HL-60 (cell line): ENCODE results near the gene ATP8B4.

Experiments used
- DNase-seq, 2 experiments: peaks; one replicate each; pipeline ENCODE4 v3.0.0-alpha.2; 2010 to 2020; ENCODE audit warnings: low read depth in 1 of 2, low spot score in 1 of 2
- H3K27ac ChIP-seq: fragments of 250-450 bp; sonication (Bioruptor Pico); replicated peaks from 2 replicates; pipeline ENCODE4 v1.5.1; 2020; ENCODE audit warnings: mild to moderate bottlenecking, moderate library complexity
- H3K27me3 ChIP-seq: fragments of 250-450 bp; sonication (Bioruptor Pico); 2 replicates; pipeline ENCODE4 v1.5.1; 2021; ENCODE audit warnings: mild to moderate bottlenecking, moderate library complexity; ENCODE audit not compliant: insufficient read depth, poor library complexity, severe bottlenecking
- H3K4me3 ChIP-seq: replicated peaks from 2 replicates; pipeline ENCODE4 v1.5.1; 2011; ENCODE audit warnings: mild to moderate bottlenecking, control low read depth, low read length; ENCODE audit not compliant: insufficient read depth
- GABPA ChIP-seq: IDR thresholded peaks from 2 replicates; pipeline ENCODE4 v1.6.1; 2012; ENCODE audit warnings: low read depth
- POLR2AphosphoS5 ChIP-seq: IDR thresholded peaks from 2 replicates; pipeline ENCODE4 v1.6.1; 2012; ENCODE audit warnings: low read depth
- REST ChIP-seq: IDR thresholded peaks from 2 replicates; pipeline ENCODE4 v1.6.1; 2012; ENCODE audit warnings: low read depth; ENCODE audit not compliant: insufficient replicate concordance
- SPI1 ChIP-seq: IDR thresholded peaks from 2 replicates; pipeline ENCODE4 v1.6.1; 2012; ENCODE audit warnings: low read depth, mild to moderate bottlenecking, borderline replicate concordance
- TF ChIP-seq, protein P1 (sequence below): IDR thresholded peaks from one replicate; pipeline ENCODE4 v1.5.1; 2011; ENCODE audit warnings: low read length, control low read depth, inconsistent platforms; ENCODE audit not compliant: insufficient read depth

ATP8B4 gene

DNA sequence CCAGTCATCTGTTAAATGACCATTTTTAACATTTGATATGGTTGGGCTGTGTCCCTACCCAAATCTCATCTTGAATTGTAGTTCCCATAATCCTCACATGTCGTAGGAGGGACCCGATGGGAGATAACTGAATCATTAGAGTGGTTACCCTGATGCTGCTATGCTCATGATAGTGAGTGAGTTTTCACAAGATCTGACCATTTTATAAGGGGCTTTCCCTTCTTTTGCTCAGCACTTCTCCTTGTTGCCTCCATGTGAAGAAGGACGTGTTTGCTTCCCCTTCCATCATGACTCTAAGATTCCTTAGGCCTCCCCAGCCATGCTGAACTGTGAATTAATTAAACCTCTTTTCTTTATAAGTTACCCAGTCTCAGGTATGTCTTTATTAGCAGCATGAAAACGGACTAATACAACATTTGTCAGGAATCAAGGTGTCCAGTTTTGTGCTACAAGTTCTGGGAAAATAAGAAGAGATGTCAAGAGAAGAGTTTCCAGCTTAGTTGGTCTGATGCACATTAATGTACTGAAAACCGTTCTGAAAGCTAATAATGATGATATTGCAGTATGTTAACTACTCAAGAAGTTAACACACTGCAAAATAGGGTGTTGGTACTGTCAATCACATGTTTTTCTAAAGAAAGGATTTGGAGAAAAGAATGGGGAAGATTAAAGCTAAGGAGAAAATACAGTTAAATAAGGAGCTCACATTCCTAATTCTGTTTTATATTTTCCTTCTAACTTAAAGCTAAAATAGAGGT lies 67.9 kb downstream of the ATP8B4 start:
- no peak for DNase-seq
- no peak for TF ChIP-seq POLR2AphosphoS5
- TF ChIP-seq REST, result no peak
- TF ChIP-seq, protein P1, sequence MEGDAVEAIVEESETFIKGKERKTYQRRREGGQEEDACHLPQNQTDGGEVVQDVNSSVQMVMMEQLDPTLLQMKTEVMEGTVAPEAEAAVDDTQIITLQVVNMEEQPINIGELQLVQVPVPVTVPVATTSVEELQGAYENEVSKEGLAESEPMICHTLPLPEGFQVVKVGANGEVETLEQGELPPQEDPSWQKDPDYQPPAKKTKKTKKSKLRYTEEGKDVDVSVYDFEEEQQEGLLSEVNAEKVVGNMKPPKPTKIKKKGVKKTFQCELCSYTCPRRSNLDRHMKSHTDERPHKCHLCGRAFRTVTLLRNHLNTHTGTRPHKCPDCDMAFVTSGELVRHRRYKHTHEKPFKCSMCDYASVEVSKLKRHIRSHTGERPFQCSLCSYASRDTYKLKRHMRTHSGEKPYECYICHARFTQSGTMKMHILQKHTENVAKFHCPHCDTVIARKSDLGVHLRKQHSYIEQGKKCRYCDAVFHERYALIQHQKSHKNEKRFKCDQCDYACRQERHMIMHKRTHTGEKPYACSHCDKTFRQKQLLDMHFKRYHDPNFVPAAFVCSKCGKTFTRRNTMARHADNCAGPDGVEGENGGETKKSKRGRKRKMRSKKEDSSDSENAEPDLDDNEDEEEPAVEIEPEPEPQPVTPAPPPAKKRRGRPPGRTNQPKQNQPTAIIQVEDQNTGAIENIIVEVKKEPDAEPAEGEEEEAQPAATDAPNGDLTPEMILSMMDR, result no peak
- TF ChIP-seq GABPA, result no peak
- no peak for TF ChIP-seq SPI1
- Histone ChIP-seq H3K27ac (peak overlapping the region; percentile 79), H3K27me3 (no peaks in the 10 kb centered on the region), H3K4me3 (no peak overlapping the region)

DNA sequence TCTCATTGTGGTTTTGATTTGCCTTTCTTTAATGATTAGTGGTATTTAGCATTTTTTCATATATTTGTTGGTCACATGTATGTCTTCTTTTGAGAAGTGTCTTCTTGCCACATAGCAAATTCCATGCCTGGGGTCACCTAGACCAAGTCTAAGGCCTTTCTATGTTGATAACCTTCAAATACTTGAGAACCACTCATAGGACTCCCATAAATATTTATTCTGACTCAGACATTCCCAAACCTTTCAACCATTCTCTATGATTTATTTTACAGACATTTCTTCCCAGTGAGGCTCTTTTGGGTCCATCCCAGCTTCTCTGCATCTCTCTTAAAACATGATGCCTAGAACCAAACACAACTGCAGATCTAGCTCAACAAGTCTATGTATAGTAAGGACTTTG lies 69.2 kb downstream of the ATP8B4 start:
- no peak for TF ChIP-seq REST
- TF ChIP-seq POLR2AphosphoS5, result no peak
- no peak for TF ChIP-seq SPI1
- TF ChIP-seq, protein P1, result no peak
- no peak for TF ChIP-seq GABPA
- no peak overlapping the region for H3K4me3 ChIP-seq
- DNase-seq, result no peak
- H3K27ac ChIP-seq, result no peak overlapping the region
- H3K27me3 ChIP-seq, result no peaks in the 10 kb centered on the region

- TF ChIP-seq, protein P1, result no peak
- TF ChIP-seq REST, result no peak
- no peak for TF ChIP-seq POLR2AphosphoS5
- no peak for TF ChIP-seq SPI1
- TF ChIP-seq GABPA, result no peak
- no peak for DNase-seq
- Histone ChIP-seq H3K27me3 (no peaks in the 10 kb centered on the region), H3K4me3 (no peak overlapping the region), H3K27ac (no peak overlapping the region)
These were observed 72.2 kb downstream of the ATP8B4 start for GRCh38 chr15:50046867-50047266.
